DOHH2 (cell line): ENCODE measurements around the gene KCNMA1.

Source experiments
- CTCF ChIP-seq: fragments of 200-600 bp; sonication (generic); IDR thresholded peaks from one replicate; pipeline ENCODE4 v1.5.1; 2014; ENCODE audit warnings: antibody characterized with exemption, mild to moderate bottlenecking, low read depth, low read length; ENCODE audit not compliant: poor library complexity, severe bottlenecking
- EZH2phosphoT487 ChIP-seq: fragments of 200-600 bp; sonication (generic); IDR thresholded peaks from 2 replicates; pipeline ENCODE4 v1.6.1; 2017; ENCODE audit warnings: borderline replicate concordance, mild to moderate bottlenecking, antibody characterized with exemption, low read length, moderate library complexity, mixed read lengths

- no peak for TF ChIP-seq CTCF
- no peak for TF ChIP-seq EZH2phosphoT487
These were observed 229.3 kb downstream of the KCNMA1 start for GRCh38 chr10:77408259-77408658.
